ENCODE data around the gene UEVLD.

UEVLD gene

GRCh38 chr11:18522388-18522787, 66.1 kb downstream of the UEVLD start:
- no peak overlapping the region for H3K27ac ChIP-seq
- ChIA-PET CTCF (interaction anchor here (0.6 kb wide), 1 partner anchor 267 kb away, joined by 4 read pairs; no protein-coding TSS in a partner anchor), POLR2A (ENCODE audit: low non-redundant PET) (no interaction called here)
- TF ChIP-seq CTCF (conservative IDR thresholded peaks at IDR 0.05; ENCODE audit: low read depth), result no peak
- DNase-seq (ENCODE audit: low spot score), result no peak

DNA sequence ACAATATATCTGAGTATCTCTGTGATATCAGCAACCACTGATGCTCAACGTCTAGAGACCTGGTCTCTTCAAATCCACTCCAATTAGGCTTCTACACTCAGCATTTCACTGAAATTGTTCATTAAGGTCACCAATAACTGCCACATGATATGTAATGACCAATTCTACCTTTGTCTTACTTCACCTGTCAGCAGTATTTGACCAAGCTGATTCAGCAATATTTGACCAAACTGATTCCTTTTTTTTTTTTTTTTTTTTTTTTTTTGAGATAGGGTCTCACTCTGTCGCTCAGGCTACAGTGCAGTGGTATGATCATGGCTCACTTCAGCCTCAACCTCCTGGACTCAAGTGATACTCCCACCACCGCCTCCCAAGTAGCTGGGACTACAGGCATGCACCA, 67.4 kb downstream of the UEVLD start:
- no peak for DNase-seq (ENCODE audit: low spot score)
- no peak for TF ChIP-seq CTCF (conservative IDR thresholded peaks at IDR 0.05; ENCODE audit: low read depth)
- ChIA-PET POLR2A (ENCODE audit: low non-redundant PET) (no interaction called here), CTCF (no interaction called here)
- no peak overlapping the region for H3K27ac ChIP-seq

DNA sequence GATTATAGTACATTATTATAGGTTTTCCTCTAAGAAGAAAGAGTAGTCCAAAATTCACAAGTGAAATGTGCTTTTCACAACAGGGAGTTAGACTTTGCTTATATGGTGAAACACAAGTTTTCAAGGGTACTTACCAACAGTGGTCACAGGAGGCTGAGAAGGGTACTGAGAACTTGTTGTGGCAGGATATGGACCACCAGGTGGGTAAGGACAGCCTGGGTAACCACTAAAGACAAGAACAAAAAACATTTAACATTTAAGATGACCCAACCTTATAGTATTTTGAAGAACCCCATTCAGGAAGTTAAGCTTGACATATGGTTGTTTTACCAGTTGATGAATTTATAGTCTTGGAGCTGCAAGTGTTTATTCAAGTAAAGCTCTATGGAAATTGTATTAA, 86.2 kb downstream of the UEVLD start:
- POLR2A ChIA-PET (ENCODE audit: low non-redundant PET), result no interaction called here

GRCh38 chr11:18501629-18502028, 86.9 kb downstream of the UEVLD start:
- ChIA-PET CTCF (no interaction called here), POLR2A (ENCODE audit: low non-redundant PET) (no interaction called here)
- H3K27ac ChIP-seq, result no peak overlapping the region
- no peak for DNase-seq (ENCODE audit: low spot score)
- no peak for TF ChIP-seq CTCF (conservative IDR thresholded peaks at IDR 0.05; ENCODE audit: low read depth)

More for the DNA sequence above, 86.2 kb downstream of the UEVLD start:
- CTCF ChIA-PET, result no interaction called here
- DNase-seq (ENCODE audit: low spot score), result no peak
- no peak for TF ChIP-seq CTCF (conservative IDR thresholded peaks at IDR 0.05; ENCODE audit: low read depth)
- no peak overlapping the region for H3K27ac ChIP-seq

DNA sequence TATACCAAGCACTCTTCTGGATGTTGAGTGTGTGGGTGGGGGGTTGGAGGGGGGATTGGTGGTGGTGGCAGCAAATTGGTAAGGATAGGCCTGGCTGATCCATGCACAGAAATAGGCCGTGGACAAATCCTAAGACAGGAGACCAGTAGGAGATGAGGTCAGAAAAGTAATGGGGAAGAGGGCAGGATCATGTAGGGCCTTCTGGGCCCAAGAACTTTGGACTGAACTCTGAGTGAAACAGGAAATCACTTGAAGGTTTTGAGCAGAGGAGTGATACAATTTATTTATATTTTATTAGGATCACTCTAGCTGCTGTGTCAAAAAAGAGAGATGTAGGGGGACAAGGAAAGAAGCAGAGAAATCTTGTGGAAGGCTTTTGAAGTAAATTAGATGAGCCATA, 90.5 kb downstream of the UEVLD start:
- DNase-seq (ENCODE audit: low spot score), result no peak
- CTCF ChIA-PET, result no interaction called here
- POLR2A ChIA-PET (ENCODE audit: low non-redundant PET), result no interaction called here

GRCh38 chr11:18495703-18496102, 92.8 kb downstream of the UEVLD start:
- CTCF ChIA-PET, result no interaction called here
- no peak overlapping the region for H3K27ac ChIP-seq
- POLR2A ChIA-PET (ENCODE audit: low non-redundant PET), result no interaction called here
- TF ChIP-seq CTCF (conservative IDR thresholded peaks at IDR 0.05; ENCODE audit: low read depth), result no peak
- DNase-seq (ENCODE audit: low spot score), result no peak

More for the DNA sequence above, 90.5 kb downstream of the UEVLD start:
- no peak overlapping the region for H3K27ac ChIP-seq
- TF ChIP-seq CTCF (conservative IDR thresholded peaks at IDR 0.05; ENCODE audit: low read depth), result no peak

DNA sequence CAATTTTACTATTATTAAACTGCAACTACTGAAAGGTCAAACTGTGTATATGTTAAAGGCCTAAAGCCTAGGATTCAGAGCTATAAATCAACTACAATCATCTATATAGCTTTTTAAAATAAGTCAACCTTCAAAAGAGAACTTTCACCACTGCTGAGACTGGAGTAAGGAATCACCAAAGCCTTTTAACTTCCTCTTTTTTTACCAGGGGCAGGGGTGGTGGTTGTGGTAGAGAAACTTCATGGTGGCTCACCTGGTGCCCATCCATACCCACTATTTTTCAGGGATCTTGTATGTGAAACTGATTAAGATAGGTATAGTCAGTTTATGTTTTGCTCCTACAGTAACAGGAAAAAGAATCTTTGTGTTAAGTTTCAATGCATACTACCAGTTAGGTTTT, 93.3 kb downstream of the UEVLD start:
- no peak overlapping the region for H3K27ac ChIP-seq
- DNase-seq (ENCODE audit: low spot score), result no peak
- TF ChIP-seq CTCF (conservative IDR thresholded peaks at IDR 0.05; ENCODE audit: low read depth), result no peak
- POLR2A ChIA-PET (ENCODE audit: low non-redundant PET), result no interaction called here
- CTCF ChIA-PET, result no interaction called here
